ENCODE data around the gene MINK1. TPM values are rescaled to one million over a fixed set of nuclear protein-coding genes. Genes with fewer than 3 reads are reported as not detected.

MINK1 gene
- total RNA-seq, 2 donors from 2014 or later: 72.4 to 98.2 TPM

DNA sequence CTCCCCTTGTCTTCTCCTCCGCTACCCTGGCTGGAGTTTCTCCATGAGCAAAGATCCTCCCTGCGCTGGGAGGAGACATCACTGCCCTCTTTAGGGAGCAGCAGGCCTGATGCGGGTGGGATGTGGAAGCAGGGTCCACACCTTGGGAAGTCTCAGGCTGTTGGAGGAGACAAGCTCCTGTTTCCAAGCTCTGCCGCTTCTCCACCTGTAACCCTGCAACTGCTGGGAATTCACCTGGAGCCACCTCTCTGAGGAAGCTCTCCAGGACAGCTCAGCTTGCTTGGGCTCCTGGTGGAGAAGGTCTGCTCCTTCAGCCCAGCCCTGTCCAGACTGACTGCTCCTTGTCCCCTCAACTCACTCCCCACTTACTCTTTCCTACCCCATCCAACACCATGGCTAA is 51.3 kb downstream of the MINK1 start:
- H3K27ac Mint-ChIP-seq: no peak overlapping the region
- DNase-seq (ENCODE audit: low spot score) (no peak), ATAC-seq (no peak)
- peaks cover 0 to 15% of the 10 kb centered on the region in 2 donors for H3K4me1 Mint-ChIP-seq (ENCODE audit: low read depth in 2 of 2)
- H3K36me3 Mint-ChIP-seq: no peaks in the 10 kb centered on the region
- no peaks in the 10 kb centered on the region for H3K27me3 Mint-ChIP-seq
- no peaks in the 10 kb centered on the region for H3K9me3 Mint-ChIP-seq
- no peak overlapping the region for H3K4me3 Mint-ChIP-seq

DNA sequence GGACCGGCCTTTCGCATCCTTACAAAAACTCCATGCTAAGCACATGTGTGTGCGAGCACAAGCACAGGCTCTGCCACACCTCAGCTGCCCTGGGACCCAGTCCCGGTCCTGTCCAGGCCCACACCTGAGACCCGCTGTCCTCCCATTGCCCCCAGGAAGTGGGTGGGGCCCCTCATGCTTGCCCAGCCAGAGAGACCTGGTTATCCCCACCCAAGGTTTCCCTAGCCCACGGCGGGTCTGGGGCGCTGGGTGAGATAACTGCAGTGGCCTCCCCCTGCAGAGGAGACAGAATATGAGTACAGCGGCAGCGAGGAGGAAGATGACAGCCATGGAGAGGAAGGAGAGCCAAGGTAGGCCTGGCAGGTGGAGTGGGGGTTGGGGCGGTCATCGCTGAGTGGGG is 53.7 kb downstream of the MINK1 start:
- DNase-seq (ENCODE audit: low spot score) (no peak), ATAC-seq (no peak)
- H3K9me3 Mint-ChIP-seq: no peaks in the 10 kb centered on the region
- H3K36me3 Mint-ChIP-seq: no peaks in the 10 kb centered on the region
- H3K27me3 Mint-ChIP-seq: no peaks in the 10 kb centered on the region
- H3K4me1 Mint-ChIP-seq (ENCODE audit: low read depth in 2 of 2): peaks cover 0 to 13% of the 10 kb centered on the region in 2 donors
- no peak overlapping the region for H3K27ac Mint-ChIP-seq
- no peak overlapping the region for H3K4me3 Mint-ChIP-seq

DNA sequence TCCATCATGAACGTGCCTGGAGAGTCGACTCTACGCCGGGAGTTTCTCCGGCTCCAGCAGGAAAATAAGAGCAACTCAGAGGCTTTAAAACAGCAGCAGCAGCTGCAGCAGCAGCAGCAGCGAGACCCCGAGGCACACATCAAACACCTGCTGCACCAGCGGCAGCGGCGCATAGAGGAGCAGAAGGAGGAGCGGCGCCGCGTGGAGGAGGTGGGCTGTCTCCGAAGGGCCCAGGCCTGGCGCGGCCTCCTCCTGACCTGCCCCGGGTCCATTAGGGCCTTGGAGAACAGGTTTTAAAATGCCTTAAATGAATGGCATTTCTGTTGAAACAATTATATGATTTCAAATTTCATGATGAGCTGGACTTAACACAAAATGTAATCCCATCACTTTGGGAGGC is 54.4 kb downstream of the MINK1 start:
- Mint-ChIP-seq H3K4me1 (ENCODE audit: low read depth in 2 of 2) (peaks cover 0 to 8% of the 10 kb centered on the region in 2 donors), H3K4me3 (no peak overlapping the region), H3K9me3 (no peaks in the 10 kb centered on the region), H3K27ac (no peak overlapping the region), H3K27me3 (no peaks in the 10 kb centered on the region), H3K36me3 (no peaks in the 10 kb centered on the region)
- no peak for ATAC-seq
- no peak for DNase-seq (ENCODE audit: low spot score)

DNA sequence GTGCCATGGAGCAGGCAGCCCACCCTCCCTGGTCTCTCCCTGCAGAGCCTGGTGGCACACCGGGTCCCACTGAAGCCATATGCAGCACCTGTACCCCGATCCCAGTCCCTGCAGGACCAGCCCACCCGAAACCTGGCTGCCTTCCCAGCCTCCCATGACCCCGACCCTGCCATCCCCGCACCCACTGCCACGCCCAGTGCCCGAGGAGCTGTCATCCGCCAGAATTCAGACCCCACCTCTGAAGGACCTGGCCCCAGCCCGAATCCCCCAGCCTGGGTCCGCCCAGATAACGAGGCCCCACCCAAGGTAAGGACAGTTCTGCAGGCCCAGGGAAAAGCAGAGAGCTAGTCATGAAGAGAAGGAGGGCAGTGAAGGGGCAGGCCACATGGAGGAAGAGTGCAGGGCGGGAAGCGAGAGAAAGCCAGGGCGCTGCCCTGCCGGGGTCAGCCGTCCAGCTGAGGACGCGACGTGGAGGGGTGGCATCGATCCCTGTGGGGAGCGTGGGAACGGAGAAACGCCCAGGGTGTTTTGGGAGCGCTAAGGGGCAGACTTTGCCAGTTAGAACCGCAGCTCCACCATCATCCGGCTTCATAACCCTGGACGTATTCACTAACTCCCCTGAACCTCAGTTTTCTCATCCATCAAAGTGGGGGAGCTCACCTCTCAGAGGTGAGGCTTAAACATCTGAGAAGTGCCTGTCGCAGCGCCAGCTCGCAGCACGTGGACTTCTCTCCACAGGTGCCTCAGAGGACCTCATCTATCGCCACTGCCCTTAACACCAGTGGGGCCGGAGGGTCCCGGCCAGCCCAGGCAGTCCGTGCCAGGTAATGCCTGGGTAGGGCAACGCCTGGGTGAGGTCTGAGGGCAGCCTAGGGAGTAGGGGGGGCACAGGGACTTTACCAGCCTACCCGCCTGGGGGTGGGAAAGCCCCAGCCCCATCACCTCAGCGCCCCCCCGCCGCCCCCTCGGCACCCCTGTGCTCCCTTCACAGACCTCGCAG is 58.6 kb downstream of the MINK1 start:
- H3K4me3 Mint-ChIP-seq: no peak overlapping the region
- no peaks in the 10 kb centered on the region for H3K36me3 Mint-ChIP-seq
- H3K9me3 Mint-ChIP-seq: no peaks in the 10 kb centered on the region
- H3K27me3 Mint-ChIP-seq: no peaks in the 10 kb centered on the region
- no peak for DNase-seq (ENCODE audit: low spot score)
- no peak for ATAC-seq
- H3K4me1 Mint-ChIP-seq (ENCODE audit: low read depth in 2 of 2): peaks cover 0 to 4% of the 10 kb centered on the region in 2 donors
- no peak overlapping the region for H3K27ac Mint-ChIP-seq

DNA sequence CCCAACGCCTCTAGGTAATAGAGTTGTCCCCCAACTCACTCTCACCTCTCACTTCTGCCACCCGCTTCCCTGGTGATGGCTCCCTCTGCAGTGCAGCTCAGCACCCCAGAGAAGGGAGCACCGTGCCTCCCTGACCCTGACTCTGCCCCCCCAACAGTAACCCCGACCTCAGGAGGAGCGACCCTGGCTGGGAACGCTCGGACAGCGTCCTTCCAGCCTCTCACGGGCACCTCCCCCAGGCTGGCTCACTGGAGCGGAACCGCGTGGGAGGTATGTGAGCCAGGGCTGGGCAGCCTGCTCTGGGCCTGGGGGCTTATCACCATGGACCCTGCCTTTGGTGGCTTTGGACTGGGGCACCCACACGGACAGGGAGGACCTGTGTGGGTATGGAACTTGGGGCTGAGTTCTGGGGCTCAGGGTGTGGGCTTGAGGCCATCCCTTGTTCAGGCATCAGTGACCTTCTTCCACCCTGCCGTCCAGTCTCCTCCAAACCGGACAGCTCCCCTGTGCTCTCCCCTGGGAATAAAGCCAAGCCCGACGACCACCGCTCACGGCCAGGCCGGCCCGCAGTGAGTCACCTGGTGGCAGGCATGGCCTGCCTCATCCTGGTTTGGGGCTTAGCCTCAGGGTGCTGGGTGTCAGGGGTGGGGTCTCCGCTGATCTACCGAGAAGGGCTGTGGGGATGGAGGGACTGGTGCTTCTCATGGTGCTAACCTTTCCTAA is 59.5 kb downstream of the MINK1 start:
- H3K27ac Mint-ChIP-seq: no peak overlapping the region
- no peak overlapping the region for H3K4me3 Mint-ChIP-seq
- H3K9me3 Mint-ChIP-seq: no peaks in the 10 kb centered on the region
- no peaks in the 10 kb centered on the region for H3K36me3 Mint-ChIP-seq
- ATAC-seq: no peak
- DNase-seq (ENCODE audit: low spot score): no peak
- H3K27me3 Mint-ChIP-seq: no peaks in the 10 kb centered on the region
- peaks cover 0 to 4% of the 10 kb centered on the region in 2 donors for H3K4me1 Mint-ChIP-seq (ENCODE audit: low read depth in 2 of 2)

DNA sequence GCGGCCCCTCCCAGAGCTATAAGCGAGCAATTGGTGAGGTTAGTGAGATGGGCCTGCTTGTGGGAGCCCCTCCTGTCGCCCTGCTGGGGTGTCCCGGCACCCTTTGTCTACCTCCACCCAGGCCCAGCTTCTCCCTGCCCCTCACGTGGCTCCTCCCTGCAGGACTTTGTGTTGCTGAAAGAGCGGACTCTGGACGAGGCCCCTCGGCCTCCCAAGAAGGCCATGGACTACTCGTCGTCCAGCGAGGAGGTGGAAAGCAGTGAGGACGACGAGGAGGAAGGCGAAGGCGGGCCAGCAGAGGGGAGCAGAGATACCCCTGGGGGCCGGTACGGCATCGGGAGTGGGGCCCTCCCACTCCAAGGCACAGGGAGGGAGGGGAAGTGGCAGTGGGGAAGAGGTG is 60.1 kb downstream of the MINK1 start:
- DNase-seq (ENCODE audit: low spot score) (peak; percentile 8), ATAC-seq (no peak)
- Mint-ChIP-seq H3K27me3 (no peaks in the 10 kb centered on the region), H3K36me3 (no peaks in the 10 kb centered on the region), H3K4me1 (ENCODE audit: low read depth in 2 of 2) (peaks cover 0 to 4% of the 10 kb centered on the region in 2 donors), H3K27ac (no peak overlapping the region), H3K9me3 (no peaks in the 10 kb centered on the region), H3K4me3 (no peak overlapping the region)

DNA sequence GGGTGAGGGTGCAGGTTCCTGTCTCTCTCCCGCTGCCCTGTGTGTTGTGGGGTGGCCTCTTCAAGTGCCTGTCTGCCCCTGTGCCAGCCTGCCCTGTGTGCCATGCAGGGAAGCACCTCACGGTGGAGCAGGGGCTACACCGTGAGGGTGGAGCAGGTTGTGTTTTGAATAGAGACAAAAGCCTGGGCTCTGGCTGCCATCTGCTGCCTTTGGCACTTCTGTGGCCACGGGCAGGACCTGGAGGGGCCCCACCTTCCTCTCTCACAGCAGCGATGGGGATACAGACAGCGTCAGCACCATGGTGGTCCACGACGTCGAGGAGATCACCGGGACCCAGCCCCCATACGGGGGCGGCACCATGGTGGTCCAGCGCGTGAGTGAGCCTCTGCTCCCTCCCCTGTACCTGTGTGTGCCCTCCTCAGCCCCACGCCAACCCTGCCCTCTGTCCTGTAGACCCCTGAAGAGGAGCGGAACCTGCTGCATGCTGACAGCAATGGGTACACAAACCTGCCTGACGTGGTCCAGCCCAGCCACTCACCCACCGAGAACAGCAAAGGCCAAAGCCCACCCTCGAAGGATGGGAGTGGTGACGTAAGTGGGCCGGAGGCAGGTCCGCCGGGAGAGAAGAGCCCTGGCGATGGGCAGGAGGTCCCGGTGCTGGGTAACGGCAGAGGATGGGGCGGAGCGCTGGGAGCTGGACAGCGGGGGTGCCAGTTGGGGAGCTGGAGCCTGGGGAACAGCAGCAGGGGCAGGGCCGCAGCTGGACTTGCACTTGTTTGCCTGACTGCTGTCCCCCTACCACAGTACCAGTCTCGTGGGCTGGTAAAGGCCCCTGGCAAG is 60.8 kb downstream of the MINK1 start:
- Mint-ChIP-seq H3K27me3 (no peaks in the 10 kb centered on the region), H3K27ac (no peak overlapping the region), H3K36me3 (no peaks in the 10 kb centered on the region), H3K4me1 (ENCODE audit: low read depth in 2 of 2) (peaks cover 0 to 8% of the 10 kb centered on the region in 2 donors), H3K4me3 (no peak overlapping the region), H3K9me3 (no peaks in the 10 kb centered on the region)
- DNase-seq (ENCODE audit: low spot score) (peak; percentile 51), ATAC-seq (no peak)

GRCh38 chr17:4895121-4895520 is 62.0 kb downstream of the MINK1 start:
- Mint-ChIP-seq H3K36me3 (no peaks in the 10 kb centered on the region), H3K9me3 (no peaks in the 10 kb centered on the region), H3K27me3 (no peaks in the 10 kb centered on the region), H3K4me3 (no peak overlapping the region), H3K4me1 (ENCODE audit: low read depth in 2 of 2) (peaks cover 7 to 12% of the 10 kb centered on the region in 2 donors), H3K27ac (no peak overlapping the region)
- DNase-seq (ENCODE audit: low spot score): no peak
- ATAC-seq: no peak

- H3K27ac Mint-ChIP-seq: no peak overlapping the region
- no peak overlapping the region for H3K4me3 Mint-ChIP-seq
- ATAC-seq (no peak), DNase-seq (ENCODE audit: low spot score) (peak; percentile 23)
- no peaks in the 10 kb centered on the region for H3K9me3 Mint-ChIP-seq
- H3K4me1 Mint-ChIP-seq (ENCODE audit: low read depth in 2 of 2): peaks cover 10 to 14% of the 10 kb centered on the region in 2 donors
- no peaks in the 10 kb centered on the region for H3K36me3 Mint-ChIP-seq
- H3K27me3 Mint-ChIP-seq: no peaks in the 10 kb centered on the region
Measured at GRCh38 chr17:4895657-4896331, 62.7 kb downstream of the MINK1 start.

DNA sequence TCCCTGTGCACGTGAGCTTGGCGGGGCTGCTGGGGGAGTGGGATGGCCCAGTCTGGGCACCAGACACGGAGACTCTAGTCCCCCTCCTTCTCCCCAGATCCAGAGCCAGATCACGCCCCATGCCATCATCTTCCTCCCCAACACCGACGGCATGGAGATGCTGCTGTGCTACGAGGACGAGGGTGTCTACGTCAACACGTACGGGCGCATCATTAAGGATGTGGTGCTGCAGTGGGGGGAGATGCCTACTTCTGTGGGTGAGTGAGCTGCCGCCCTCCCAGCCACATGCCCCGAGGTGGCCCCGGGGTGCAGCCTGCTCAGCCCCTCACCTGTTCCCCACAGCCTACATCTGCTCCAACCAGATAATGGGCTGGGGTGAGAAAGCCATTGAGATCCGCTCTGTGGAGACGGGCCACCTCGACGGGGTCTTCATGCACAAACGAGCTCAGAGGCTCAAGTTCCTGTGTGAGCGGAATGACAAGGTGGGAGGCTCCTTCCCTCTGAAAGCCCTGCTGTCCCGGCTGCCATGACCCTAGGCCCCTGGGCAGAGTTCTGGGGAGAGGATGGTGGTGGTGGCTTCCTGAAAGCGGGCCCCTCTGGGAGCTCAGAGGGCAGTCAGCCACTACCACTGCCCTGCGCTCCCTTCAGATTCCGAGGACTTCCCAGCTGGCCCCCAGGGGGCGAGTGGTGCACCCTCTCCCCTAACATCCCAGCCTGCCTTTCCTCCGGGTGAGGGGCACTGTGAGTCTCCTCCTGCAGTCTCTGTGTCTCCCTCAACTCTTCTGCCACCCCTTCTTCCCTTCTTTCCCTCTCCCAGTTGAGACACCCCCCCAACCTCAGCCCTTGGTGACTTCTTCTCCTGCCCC is 63.4 kb downstream of the MINK1 start:
- no peak for ATAC-seq
- Mint-ChIP-seq H3K27ac (no peak overlapping the region), H3K27me3 (no peaks in the 10 kb centered on the region), H3K4me3 (no peak overlapping the region), H3K36me3 (no peaks in the 10 kb centered on the region), H3K4me1 (ENCODE audit: low read depth in 2 of 2) (peaks cover 11 to 19% of the 10 kb centered on the region in 2 donors), H3K9me3 (no peaks in the 10 kb centered on the region)
- DNase-seq (ENCODE audit: low spot score): peak; percentile 57

DNA sequence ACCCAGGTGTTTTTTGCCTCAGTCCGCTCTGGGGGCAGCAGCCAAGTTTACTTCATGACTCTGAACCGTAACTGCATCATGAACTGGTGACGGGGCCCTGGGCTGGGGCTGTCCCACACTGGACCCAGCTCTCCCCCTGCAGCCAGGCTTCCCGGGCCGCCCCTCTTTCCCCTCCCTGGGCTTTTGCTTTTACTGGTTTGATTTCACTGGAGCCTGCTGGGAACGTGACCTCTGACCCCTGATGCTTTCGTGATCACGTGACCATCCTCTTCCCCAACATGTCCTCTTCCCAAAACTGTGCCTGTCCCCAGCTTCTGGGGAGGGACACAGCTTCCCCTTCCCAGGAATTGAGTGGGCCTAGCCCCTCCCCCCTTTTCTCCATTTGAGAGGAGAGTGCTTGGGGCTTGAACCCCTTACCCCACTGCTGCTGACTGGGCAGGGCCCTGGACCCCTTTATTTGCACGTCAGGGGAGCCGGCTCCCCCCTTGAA is 64.1 kb downstream of the MINK1 start:
- Mint-ChIP-seq H3K27me3 (no peaks in the 10 kb centered on the region), H3K36me3 (no peaks in the 10 kb centered on the region), H3K4me3 (no peak overlapping the region), H3K27ac (no peak overlapping the region), H3K4me1 (ENCODE audit: low read depth in 2 of 2) (peaks cover 12 to 23% of the 10 kb centered on the region in 2 donors), H3K9me3 (no peaks in the 10 kb centered on the region)
- peak; percentile 2 for DNase-seq (ENCODE audit: low spot score)
- no peak for ATAC-seq

DNA sequence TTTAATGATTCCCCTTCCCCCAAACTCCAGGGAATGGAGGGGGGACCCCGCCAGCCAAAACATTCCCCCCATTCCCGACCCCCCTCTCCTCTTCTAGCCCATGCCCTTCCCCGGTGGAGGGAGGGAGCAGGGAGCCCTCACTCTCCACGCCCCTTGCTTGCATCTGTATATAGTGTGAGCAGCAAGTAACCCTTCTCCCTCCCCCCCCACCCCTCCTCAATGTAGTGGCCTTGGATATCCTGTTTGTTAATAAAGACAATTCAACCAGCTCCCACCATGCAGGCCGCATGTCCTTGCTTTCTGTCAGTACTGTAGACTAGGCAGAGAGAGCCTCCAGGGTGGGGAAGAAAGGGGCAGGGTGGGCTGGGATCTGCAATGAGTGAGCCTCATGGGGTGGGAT is 64.6 kb downstream of the MINK1 start:
- peaks cover 18 to 28% of the 10 kb centered on the region in 2 donors for H3K4me1 Mint-ChIP-seq (ENCODE audit: low read depth in 2 of 2)
- no peaks in the 10 kb centered on the region for H3K9me3 Mint-ChIP-seq
- H3K4me3 Mint-ChIP-seq: peak overlapping the region; percentile 58
- ATAC-seq (no peak), DNase-seq (ENCODE audit: low spot score) (no peak)
- no peaks in the 10 kb centered on the region for H3K36me3 Mint-ChIP-seq
- no peaks in the 10 kb centered on the region for H3K27me3 Mint-ChIP-seq
- peak overlapping the region in 1 of 2 donors; percentile 65 for H3K27ac Mint-ChIP-seq

Data from natural killer cell treated with Interleukin-12 subunit alpha and Interleukin-12 subunit beta and Interleukin-15 and Interleukin-18, amount 100 ng/mL, for 72 hours (primary cell).